DOHH2 (cell line): ENCODE results near the gene CCIN.

ENCODE experiments used
- EZH2phosphoT487 ChIP-seq: fragments of 200-600 bp; sonication (generic); IDR thresholded peaks from 2 replicates; pipeline ENCODE4 v1.6.1; 2017; ENCODE audit warnings: borderline replicate concordance, mild to moderate bottlenecking, antibody characterized with exemption, low read length, moderate library complexity, mixed read lengths
- TF ChIP-seq, protein P1 (sequence below): fragments of 200-600 bp; sonication (generic); IDR thresholded peaks from one replicate; pipeline ENCODE4 v1.5.1; 2014; ENCODE audit warnings: antibody characterized with exemption, mild to moderate bottlenecking, low read depth, low read length; ENCODE audit not compliant: poor library complexity, severe bottlenecking

DNA sequence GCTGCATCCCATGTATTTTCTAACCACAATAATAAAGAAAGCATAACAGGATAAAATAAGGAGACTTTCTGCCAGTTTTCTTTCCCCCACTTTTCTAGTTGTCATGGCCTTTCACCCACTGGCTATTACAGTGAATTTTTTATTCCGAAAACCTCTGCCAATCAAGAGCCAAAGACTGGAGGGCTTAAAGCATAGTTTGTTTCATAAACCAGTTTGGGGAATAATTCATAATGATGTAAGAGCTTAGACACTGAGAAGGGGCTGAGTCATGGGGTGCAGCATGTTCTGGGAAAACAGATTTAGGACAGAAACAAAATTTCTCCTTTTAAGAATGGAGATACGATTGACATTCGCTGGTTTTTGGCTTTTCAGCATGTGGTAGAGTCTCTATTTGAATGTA, 37.1 kb upstream of the CCIN start:
- TF ChIP-seq, protein P1, sequence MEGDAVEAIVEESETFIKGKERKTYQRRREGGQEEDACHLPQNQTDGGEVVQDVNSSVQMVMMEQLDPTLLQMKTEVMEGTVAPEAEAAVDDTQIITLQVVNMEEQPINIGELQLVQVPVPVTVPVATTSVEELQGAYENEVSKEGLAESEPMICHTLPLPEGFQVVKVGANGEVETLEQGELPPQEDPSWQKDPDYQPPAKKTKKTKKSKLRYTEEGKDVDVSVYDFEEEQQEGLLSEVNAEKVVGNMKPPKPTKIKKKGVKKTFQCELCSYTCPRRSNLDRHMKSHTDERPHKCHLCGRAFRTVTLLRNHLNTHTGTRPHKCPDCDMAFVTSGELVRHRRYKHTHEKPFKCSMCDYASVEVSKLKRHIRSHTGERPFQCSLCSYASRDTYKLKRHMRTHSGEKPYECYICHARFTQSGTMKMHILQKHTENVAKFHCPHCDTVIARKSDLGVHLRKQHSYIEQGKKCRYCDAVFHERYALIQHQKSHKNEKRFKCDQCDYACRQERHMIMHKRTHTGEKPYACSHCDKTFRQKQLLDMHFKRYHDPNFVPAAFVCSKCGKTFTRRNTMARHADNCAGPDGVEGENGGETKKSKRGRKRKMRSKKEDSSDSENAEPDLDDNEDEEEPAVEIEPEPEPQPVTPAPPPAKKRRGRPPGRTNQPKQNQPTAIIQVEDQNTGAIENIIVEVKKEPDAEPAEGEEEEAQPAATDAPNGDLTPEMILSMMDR: no peak
- TF ChIP-seq EZH2phosphoT487: no peak
